Mesenchymal stem cell (in vitro differentiated cells and primary cell): ENCODE data around the gene C2orf66.
A peak's percentile ranks its signal among the peaks of the same experiment; 100 is the strongest.

Source experiments
- DNase-seq: peaks from one replicate; pipeline ENCODE4 v3.0.0-alpha.2; 2013
- H2AFZ ChIP-seq: one replicate; pipeline ENCODE4 v1.6.1; 2013; ENCODE audit warnings: low read depth, mild to moderate bottlenecking, control low read depth, inconsistent platforms, low read length, moderate library complexity
- H2AK5ac ChIP-seq: 2 replicates; pipeline ENCODE4 v1.6.1; 2013; ENCODE audit warnings: low read length, moderate library complexity, mild to moderate bottlenecking, inconsistent platforms; ENCODE audit not compliant: severe bottlenecking
- H2BK120ac ChIP-seq: one replicate; pipeline ENCODE4 v1.6.1; 2013; ENCODE audit warnings: low read depth, mild to moderate bottlenecking, inconsistent platforms, low read length, moderate library complexity
- H2BK12ac ChIP-seq, 2 experiments: one replicate each; pipeline ENCODE4 v1.6.1; 2013; ENCODE audit warnings: inconsistent platforms in 2 of 2, low read length in 2 of 2, mild to moderate bottlenecking in 2 of 2, moderate library complexity in 2 of 2, control low read depth in 1 of 2
- H2BK15ac ChIP-seq: one replicate; pipeline ENCODE4 v1.6.1; 2013; ENCODE audit warnings: mild to moderate bottlenecking, low read depth, inconsistent platforms; ENCODE audit not compliant: poor library complexity, severe bottlenecking
- H2BK5ac ChIP-seq: 2 replicates; pipeline ENCODE4 v1.6.1; 2013; ENCODE audit warnings: low read depth, mild to moderate bottlenecking, low read length, control low read depth, inconsistent platforms; ENCODE audit not compliant: poor library complexity, severe bottlenecking
- H3K14ac ChIP-seq, 2 experiments: one replicate each; pipeline ENCODE4 v1.6.1; 2013; ENCODE audit warnings: inconsistent platforms in 2 of 2, low read length in 2 of 2, control low read depth in 1 of 2, mild to moderate bottlenecking in 1 of 2, moderate library complexity in 1 of 2
- H3K18ac ChIP-seq, 2 experiments: one replicate each; pipeline ENCODE4 v1.6.1; 2013; ENCODE audit warnings: inconsistent platforms in 2 of 2, low read length in 2 of 2, control low read depth in 1 of 2, low read depth in 1 of 2, mild to moderate bottlenecking in 1 of 2
- H3K23ac ChIP-seq, 2 experiments: one replicate each; pipeline ENCODE4 v1.6.1; 2013; ENCODE audit warnings: inconsistent platforms in 2 of 2, low read length in 2 of 2, mild to moderate bottlenecking in 2 of 2, moderate library complexity in 2 of 2, control low read depth in 1 of 2
- H3K27ac ChIP-seq: 2 replicates; pipeline ENCODE4 v1.5.1; 2013; ENCODE audit warnings: mild to moderate bottlenecking, moderate library complexity, low read length, control low read depth, inconsistent platforms; ENCODE audit not compliant: poor library complexity, severe bottlenecking
- H3K27me3 ChIP-seq, 2 experiments: 2 replicates each; pipeline versions ENCODE4 v1.6.1 to v1.7.0; 2013; ENCODE audit warnings: low read length in 2 of 2, mild to moderate bottlenecking in 2 of 2, moderate library complexity in 2 of 2, control low read depth in 1 of 2, inconsistent platforms in 1 of 2; ENCODE audit not compliant: control insufficient read depth in 1 of 2, insufficient read depth in 1 of 2
- H3K36me3 ChIP-seq, 2 experiments: 2 replicates each; pipeline versions ENCODE4 v1.6.1 to v1.7.0; 2013; ENCODE audit warnings: low read length in 2 of 2, control low read depth in 1 of 2, inconsistent platforms in 1 of 2, low read depth in 1 of 2, mild to moderate bottlenecking in 1 of 2; ENCODE audit not compliant: insufficient read depth in 2 of 2, control insufficient read depth in 1 of 2
- H3K4ac ChIP-seq, 2 experiments: one replicate each; pipeline ENCODE4 v1.6.1; 2013; ENCODE audit warnings: inconsistent platforms in 2 of 2, low read length in 2 of 2, mild to moderate bottlenecking in 2 of 2, moderate library complexity in 2 of 2, control low read depth in 1 of 2, low read depth in 1 of 2
- H3K4me1 ChIP-seq: 2 replicates; pipeline ENCODE4 v1.6.1; 2013; ENCODE audit warnings: low read depth, low read length, control low read depth; ENCODE audit not compliant: control insufficient read depth, insufficient read depth
- H3K4me2 ChIP-seq: 2 replicates; pipeline ENCODE4 v1.6.1; 2013; ENCODE audit warnings: low read length, mild to moderate bottlenecking, inconsistent platforms; ENCODE audit not compliant: poor library complexity, severe bottlenecking
- H3K4me3 ChIP-seq, 2 experiments: 2 replicates each; pipeline versions ENCODE4 v1.5.1 to v1.7.0; 2013; ENCODE audit warnings: low read length in 2 of 2, mild to moderate bottlenecking in 2 of 2, control low read depth in 1 of 2, low read depth in 1 of 2; ENCODE audit not compliant: insufficient read depth in 1 of 2
- H3K79me1 ChIP-seq: replicated peaks from 2 replicates; pipeline ENCODE4 v1.6.1; 2013; ENCODE audit warnings: mild to moderate bottlenecking, control low read depth, low read length, inconsistent platforms; ENCODE audit not compliant: poor library complexity, severe bottlenecking
- H3K9ac ChIP-seq: 2 replicates; pipeline ENCODE4 v1.7.0; 2013; ENCODE audit warnings: mild to moderate bottlenecking, low read length, moderate library complexity
- H3K9me3 ChIP-seq: 2 replicates; pipeline ENCODE4 v1.7.0; 2013; ENCODE audit warnings: mild to moderate bottlenecking, low read length; ENCODE audit not compliant: control insufficient read depth
- H4K8ac ChIP-seq: one replicate; pipeline ENCODE4 v1.6.1; 2013; ENCODE audit warnings: inconsistent platforms, mild to moderate bottlenecking, low read length, moderate library complexity
- H4K91ac ChIP-seq: one replicate; pipeline ENCODE4 v1.6.1; 2013; ENCODE audit warnings: mild to moderate bottlenecking, low read length, inconsistent platforms
- WGBS: methylation state at CpG from one replicate; pipeline ENCODE4 v1.1.7; 2013; ENCODE audit warnings: mixed read lengths; 5-methylcytosine and 5-hydroxymethylcytosine counted together

Gene C2orf66

GRCh38 chr2:196839574-196839973 lies 30.4 kb upstream of the C2orf66 start:
- H2BK12ac ChIP-seq, result no peak overlapping the region
- no peaks in the 10 kb centered on the region for H3K79me1 ChIP-seq
- H3K4me3 ChIP-seq, result no peak overlapping the region
- H3K27me3 ChIP-seq, result no peaks in the 10 kb centered on the region
- DNase-seq, result no peak
- H2BK5ac ChIP-seq, result no peak overlapping the region
- no peak overlapping the region for H3K4me2 ChIP-seq
- H3K4ac ChIP-seq, result no peak overlapping the region
- no peaks in the 10 kb centered on the region for H3K9me3 ChIP-seq
- H3K36me3 ChIP-seq, result peaks cover 6 to 44% of the 10 kb centered on the region in 2 experiments
- H3K18ac ChIP-seq, result no peak overlapping the region
- no peak overlapping the region for H2BK120ac ChIP-seq
- H3K23ac ChIP-seq, result no peak overlapping the region
- no peak overlapping the region for H3K9ac ChIP-seq
- no peak overlapping the region for H3K27ac ChIP-seq
- H2BK15ac ChIP-seq, result no peak overlapping the region
- no peak overlapping the region for H2AFZ ChIP-seq
- H2AK5ac ChIP-seq, result no peak overlapping the region
- H4K91ac ChIP-seq, result no peak overlapping the region
- no peaks in the 10 kb centered on the region for H3K4me1 ChIP-seq
- H4K8ac ChIP-seq, result no peak overlapping the region
- WGBS, result 92% methylated on average over 2 of the region's 2 CpGs
- H3K14ac ChIP-seq, result no peak overlapping the region

- Histone ChIP-seq H3K4me2 (no peak overlapping the region), H3K27ac (no peak overlapping the region), H4K91ac (no peak overlapping the region)
These were observed 27.3 kb upstream of the C2orf66 start for GRCh38 chr2:196836440-196836839.

GRCh38 chr2:196830701-196831100 lies 21.5 kb upstream of the C2orf66 start:
- Histone ChIP-seq H4K8ac (no peak overlapping the region), H3K23ac (no peak overlapping the region), H2BK12ac (no peak overlapping the region), H2BK15ac (no peak overlapping the region), H3K4me3 (no peak overlapping the region), H3K27ac (no peak overlapping the region), H3K9me3 (no peaks in the 10 kb centered on the region), H3K27me3 (no peaks in the 10 kb centered on the region), H3K36me3 (no peaks in the 10 kb centered on the region), H3K14ac (no peak overlapping the region), H3K18ac (no peak overlapping the region), H3K4me1 (no peaks in the 10 kb centered on the region), H2BK5ac (no peak overlapping the region), H3K79me1 (no peaks in the 10 kb centered on the region), H3K4ac (no peak overlapping the region), H2BK120ac (no peak overlapping the region), H2AFZ (no peak overlapping the region), H3K9ac (no peak overlapping the region), H2AK5ac (no peak overlapping the region), H4K91ac (no peak overlapping the region), H3K4me2 (no peak overlapping the region)
- no CpG with 5 or more reads among the region's 1 CpG for WGBS
- no peak for DNase-seq

More at GRCh38 chr2:196836440-196836839, 27.3 kb upstream of the C2orf66 start:
- Histone ChIP-seq H2AFZ (no peak overlapping the region), H3K14ac (no peak overlapping the region), H3K4ac (no peak overlapping the region), H3K9me3 (no peaks in the 10 kb centered on the region), H3K9ac (no peak overlapping the region), H2BK15ac (no peak overlapping the region), H3K36me3 (peaks cover 6 to 29% of the 10 kb centered on the region in 2 experiments), H3K4me3 (no peak overlapping the region), H3K18ac (no peak overlapping the region), H3K23ac (no peak overlapping the region), H2BK120ac (no peak overlapping the region), H3K4me1 (no peaks in the 10 kb centered on the region), H3K79me1 (no peaks in the 10 kb centered on the region), H2BK12ac (no peak overlapping the region), H3K27me3 (no peaks in the 10 kb centered on the region), H4K8ac (no peak overlapping the region), H2BK5ac (no peak overlapping the region), H2AK5ac (no peak overlapping the region)
- peak; percentile 7 for DNase-seq

- Histone ChIP-seq H3K4ac (no peak overlapping the region), H2BK120ac (no peak overlapping the region), H3K18ac (no peak overlapping the region), H2BK12ac (no peak overlapping the region), H3K9ac (no peak overlapping the region), H2BK5ac (no peak overlapping the region), H2AFZ (no peak overlapping the region), H3K4me1 (peaks cover 2% of the 10 kb centered on the region), H3K27me3 (no peaks in the 10 kb centered on the region), H4K8ac (no peak overlapping the region), H3K79me1 (no peaks in the 10 kb centered on the region), H3K14ac (no peak overlapping the region), H2BK15ac (no peak overlapping the region), H3K36me3 (no peaks in the 10 kb centered on the region), H3K27ac (no peak overlapping the region), H2AK5ac (no peak overlapping the region), H3K23ac (no peak overlapping the region), H4K91ac (no peak overlapping the region), H3K9me3 (no peaks in the 10 kb centered on the region), H3K4me3 (no peak overlapping the region), H3K4me2 (no peak overlapping the region)
- WGBS, result no CpG with 5 or more reads among the region's 2 CpGs
- no peak for DNase-seq
These were observed 18.2 kb upstream of the C2orf66 start for GRCh38 chr2:196827356-196827755.
